HepG2 (cell line): ENCODE results near the gene SMNDC1. TPM values are rescaled to one million over a fixed set of nuclear protein-coding genes. Genes with fewer than 3 reads are reported as not detected.

Experiments used
- ATAC-seq: fragments of 200-7000 bp; cut with Tn5 transposase; 3 replicates; pipeline ENCODE4 v1.9.1; 2020; ENCODE audit warnings: mild to moderate bottlenecking, moderate library complexity
- BruUV-seq: library from RNA; stranded (reverse); fragments of 400-500 nt; replicated peaks from 2 replicates; lab custom pipeline; 2021; lab: Mats Ljungman, UMichigan
- CTCF ChIA-PET: fragments of 300-600 bp; formaldehyde crosslinking; extraction: SDS; loops from one replicate; lab custom pipeline; 2021; ENCODE audit warnings: low total read pairs, inconsistent platforms, low intra/inter-chr PET ratio; lab: Yijun Ruan, JAX
- POLR2A ChIA-PET: fragments of 350-600 bp; sonication (Branson Sonifier 250); formaldehyde crosslinking; loops from one replicate; lab custom pipeline; 2020; ENCODE audit warnings: antibody characterized with exemption, inconsistent platforms; lab: Yijun Ruan, JAX
- DNase-seq: peaks from one replicate; pipeline ENCODE4 v3.0.0-alpha.2; 2015; ENCODE audit warnings: low spot score
- FAIRE-seq: peaks from 3 replicates; lab custom pipeline; 2011; peaks lifted over from hg19 to GRCh38; lab: Jason Lieb, UNC
- H2AFZ ChIP-seq: one replicate; pipeline ENCODE4 v1.6.1; 2011; ENCODE audit warnings: low read length, inconsistent platforms
- H3K27ac ChIP-seq: fragments of 300-600 bp; 3 replicates; pipeline ENCODE4 v1.8.0; 2011; ENCODE audit warnings: mixed run types, mild to moderate bottlenecking, mixed read lengths, low read length, inconsistent platforms; ENCODE audit not compliant: insufficient read depth; ENCODE audit errors: extremely low read length
- H3K27me3 ChIP-seq, 2 experiments: fragments of 200-600 bp in 1 of 2; 2 replicates in 1 of 2; 3 replicates in 1 of 2; pipeline versions ENCODE4 v1.6.0 to v1.8.0; 2011; ENCODE audit warnings: low read length in 2 of 2, mild to moderate bottlenecking in 2 of 2, moderate library complexity in 2 of 2, inconsistent platforms in 1 of 2; ENCODE audit not compliant: insufficient read depth in 2 of 2, control insufficient read depth in 1 of 2
- H3K36me3 ChIP-seq, 2 experiments: fragments of 200-600 bp in 1 of 2; replicated peaks in 1 of 2; 2 replicates in 1 of 2; 3 replicates in 1 of 2; pipeline versions ENCODE4 v1.5.1 to v1.8.0; 2011; ENCODE audit warnings: low read length in 2 of 2, inconsistent platforms in 1 of 2; ENCODE audit not compliant: insufficient read depth in 2 of 2, control insufficient read depth in 1 of 2
- H3K4me1 ChIP-seq: 2 replicates; pipeline ENCODE4 v1.5.1; 2012; ENCODE audit warnings: low read length, inconsistent platforms; ENCODE audit not compliant: insufficient read depth
- H3K4me2 ChIP-seq: 2 replicates; pipeline ENCODE4 v1.6.0; 2011; ENCODE audit warnings: low read depth, low read length, inconsistent platforms
- H3K4me3 ChIP-seq, 3 experiments: fragments of 200-600 bp in 1 of 3; sonication (generic), shearing (Covaris generic) in 1 of 3; replicated peaks in 1 of 3; 2 replicates each; pipeline ENCODE4 v1.5.1; 2011 to 2016; ENCODE audit warnings: low read length in 3 of 3, inconsistent platforms in 2 of 3, low read depth in 2 of 3, mild to moderate bottlenecking in 2 of 3, control low read depth in 1 of 3, mixed read lengths in 1 of 3; ENCODE audit not compliant: insufficient read depth in 1 of 3
- H3K79me2 ChIP-seq: one replicate; pipeline ENCODE4 v1.6.1; 2011; ENCODE audit warnings: low read length, inconsistent platforms; ENCODE audit not compliant: insufficient read depth
- H3K9ac ChIP-seq: 2 replicates; pipeline ENCODE4 v1.6.0; 2011; ENCODE audit warnings: mild to moderate bottlenecking, low read depth, low read length, inconsistent platforms; ENCODE audit not compliant: insufficient read depth
- H3K9me3 ChIP-seq: 2 replicates; pipeline ENCODE4 v1.5.1; 2012; ENCODE audit warnings: mild to moderate bottlenecking, low read length
- H4K20me1 ChIP-seq: 2 replicates; pipeline ENCODE4 v1.6.0; 2011; ENCODE audit warnings: inconsistent platforms, mild to moderate bottlenecking, low read length, moderate library complexity; ENCODE audit not compliant: insufficient read depth
- FOXJ3 ChIP-seq: sonication (generic); formaldehyde crosslinking; IDR thresholded peaks from 2 replicates; pipeline ENCODE4 v1.4.0; 2020; ENCODE audit warnings: missing genetic modification reagents, mild to moderate bottlenecking, borderline replicate concordance
- GABPB1 ChIP-seq: IDR thresholded peaks from 2 replicates; pipeline ENCODE4 v1.6.1; 2016; ENCODE audit warnings: mild to moderate bottlenecking, missing genetic modification reagents, moderate library complexity, missing compliant biosample characterization
- MLLT10 ChIP-seq: sonication (generic); formaldehyde crosslinking; IDR thresholded peaks from 2 replicates; pipeline ENCODE4 v1.4.0; 2020; ENCODE audit warnings: missing genetic modification reagents
- NCOR1 ChIP-seq: fragments of 200-600 bp; sonication (generic); IDR thresholded peaks from 2 replicates; pipeline ENCODE4 v1.7.0; 2017; ENCODE audit warnings: antibody characterized with exemption, low read length, borderline replicate concordance
- RAD51 ChIP-seq: fragments of 450-650 bp; IDR thresholded peaks from 2 replicates; pipeline ENCODE4 v1.6.1; 2016; ENCODE audit warnings: borderline replicate concordance
- RBAK ChIP-seq: sonication (generic); formaldehyde crosslinking; IDR thresholded peaks from 2 replicates; pipeline ENCODE4 v1.5.1; 2020; ENCODE audit warnings: mild to moderate bottlenecking, missing genetic modification reagents
- RFX5 ChIP-seq: IDR thresholded peaks from 2 replicates; pipeline ENCODE4 v1.6.1; 2011; ENCODE audit warnings: low read depth, low read length, improper control_type of control experiment
- SNAPC4 ChIP-seq: sonication (generic); formaldehyde crosslinking; IDR thresholded peaks from 2 replicates; pipeline ENCODE4 v1.4.0; 2020; ENCODE audit warnings: mild to moderate bottlenecking, missing genetic modification reagents
- SSRP1 ChIP-seq: IDR thresholded peaks from 2 replicates; pipeline ENCODE4 v1.6.1; 2016; ENCODE audit warnings: control low read depth
- TBP ChIP-seq: sonication (generic); formaldehyde crosslinking; IDR thresholded peaks from 2 replicates; pipeline ENCODE4 v1.5.0; 2020; ENCODE audit warnings: missing genetic modification reagents
- ZBTB38 ChIP-seq: sonication (generic); formaldehyde crosslinking; IDR thresholded peaks from 2 replicates; pipeline ENCODE4 v1.5.1; 2020; ENCODE audit warnings: mild to moderate bottlenecking, missing genetic modification reagents
- ZNF484 ChIP-seq: sonication (generic); formaldehyde crosslinking; IDR thresholded peaks from 2 replicates; pipeline ENCODE4 v1.5.1; 2020; ENCODE audit warnings: mild to moderate bottlenecking, low read depth, missing genetic modification reagents, borderline replicate concordance
- ZNF704 ChIP-seq: sonication (generic); formaldehyde crosslinking; IDR thresholded peaks from 2 replicates; pipeline ENCODE4 v1.8.1; 2023; ENCODE audit warnings: mild to moderate bottlenecking, inconsistent platforms, moderate library complexity, missing genetic modification reagents, borderline replicate concordance
- ZNF772 ChIP-seq: sonication (generic); formaldehyde crosslinking; IDR thresholded peaks from 2 replicates; pipeline ENCODE4 v1.5.0; 2020; ENCODE audit warnings: mild to moderate bottlenecking, missing genetic modification reagents
- ZNF883 ChIP-seq: sonication (generic); formaldehyde crosslinking; IDR thresholded peaks from 2 replicates; pipeline ENCODE4 v1.5.1; 2020; ENCODE audit warnings: mild to moderate bottlenecking, missing genetic modification reagents; ENCODE audit errors: not compliant biosample characterization
- ZSCAN12 ChIP-seq: sonication (generic); formaldehyde crosslinking; IDR thresholded peaks from 2 replicates; pipeline ENCODE4 v1.9.0; 2021; ENCODE audit warnings: mild to moderate bottlenecking, missing genetic modification reagents
- ZSCAN21 ChIP-seq: sonication (generic); formaldehyde crosslinking; IDR thresholded peaks from 2 replicates; pipeline ENCODE4 v1.8.0; 2022; ENCODE audit warnings: mild to moderate bottlenecking, missing genetic modification reagents, moderate library complexity, borderline replicate concordance
- in situ Hi-C: cut with HindIII; loops from 2 replicates; pipeline ENCODE4 v1.10.0; 2017; ENCODE audit warnings: low pct_unique_long_range_greater_than_20kb; ENCODE audit not compliant: extremely low pct_ligation_motif_present
- intact Hi-C: fragments of 100-400 bp; cut with micrococcal nuclease; formaldehyde crosslinking; loops from one replicate; pipeline ENCODE4 v1.10.0; 2022; ENCODE audit not compliant: unreplicated experiment
- polyA plus RNA-seq, 8 experiments: library from polyadenylated mRNA; depleted of rRNA in 3 of 8; stranded (reverse) in 7 of 8; unstranded in 1 of 8; fragments of >200 nt; fragmentation: Illumina TruSeq in 4 of 8; extraction: Trizol in 4 of 8; gene quantifications; 2 replicates each; pipeline versions ENCODE4 v1.2.1 to v1.2.3, GENCODE V29; 2011 to 2016; ENCODE audit warnings: low read depth in 4 of 8, missing spikeins in 1 of 8, mixed read lengths in 1 of 8; ENCODE audit not compliant: insufficient read depth in 1 of 8
- total RNA-seq, 5 experiments: library from RNA; depleted of rRNA; stranded (reverse); fragments of >200 nt; fragmentation: Illumina TruSeq; extraction: Trizol; gene quantifications; 2 replicates each; pipeline ENCODE4 v1.2.3, GENCODE V29; 2016; ENCODE audit warnings: low read depth in 1 of 5

The SMNDC1 gene
- total and polyA plus RNA-seq, 2 of the 13 experiments (the other 11 are each of a cell fraction or from before 2014, with no cell fraction given) = 7.8 to 8.9 TPM

- CTCF ChIA-PET = no interaction called here
Observed at GRCh38 chr10:110274072-110274627, 30.6 kb downstream of the SMNDC1 start.

More at GRCh38 chr10:110274072-110274627, 30.6 kb downstream of the SMNDC1 start:
- no peak overlapping the region for H3K4me3 ChIP-seq
- TF ChIP-seq NCOR1 (no peak), ZNF484 (no peak), ZNF772 (CRISPR knock-in tag) (no peak), RAD51 (no peak), MLLT10 (CRISPR knock-in tag) (no peak), ZSCAN12 (no peak), FOXJ3 (no peak), ZBTB38 (no peak), ZSCAN21 (CRISPR knock-in tag) (no peak), TBP (CRISPR knock-in tag) (no peak), RFX5 (no peak), GABPB1 (CRISPR knock-in tag) (no peak), RBAK (CRISPR knock-in tag) (no peak), ZNF704 (no peak), ZNF883 (CRISPR knock-in tag) (no peak), SSRP1 (CRISPR knock-in tag) (no peak), SNAPC4 (CRISPR knock-in tag) (no peak)
- ATAC-seq (no peak), FAIRE-seq (no peak), DNase-seq (no peak)
- no peak overlapping the region for H3K4me2 ChIP-seq
- no peaks in the 10 kb centered on the region; a peak in 1 of 5 replicates for H3K27me3 ChIP-seq
- no peak overlapping the region for H3K9ac ChIP-seq
- in situ Hi-C loops (no loop called here), intact Hi-C loops (no loop called here)
- no peaks in the 10 kb centered on the region for H3K9me3 ChIP-seq
- peaks cover 43% of the 10 kb centered on the region for H3K4me1 ChIP-seq
- H3K36me3 ChIP-seq = no peaks in the 10 kb centered on the region; a peak in 2 of 5 replicates
- H2AFZ ChIP-seq = no peak overlapping the region
- H3K27ac ChIP-seq = no peak overlapping the region
- H3K79me2 ChIP-seq = peaks cover 10% of the 10 kb centered on the region
- POLR2A ChIA-PET = interaction anchor here (1.8 kb wide), 1 partner anchor 31 kb away, joined by 3 read pairs; the partner anchor contains the start of gene SMNDC1
- H4K20me1 ChIP-seq = peaks cover 10% of the 10 kb centered on the region; the same call in 1 of the 2 replicates
- BruUV-seq = no TSS peak
